HepG2 (cell line): ENCODE data around the gene NMRAL1. TPM values are rescaled to one million over a fixed set of nuclear protein-coding genes. Genes with fewer than 3 reads are reported as not detected.
A peak's percentile ranks its signal among the peaks of the same experiment; 100 is the strongest.

ENCODE experiments used
- FOXO1 ChIP-seq: sonication (generic); formaldehyde crosslinking; IDR thresholded peaks from 2 replicates; pipeline ENCODE4 v1.4.0; 2020; ENCODE audit warnings: missing genetic modification reagents
- GLI4 ChIP-seq: sonication (generic); formaldehyde crosslinking; IDR thresholded peaks from 2 replicates; pipeline ENCODE4 v1.5.1; 2020; ENCODE audit warnings: missing genetic modification reagents, mild to moderate bottlenecking, moderate library complexity, borderline replicate concordance
- GTF2F1 ChIP-seq: fragments of 150-350 bp; IDR thresholded peaks from 2 replicates; pipeline ENCODE4 v1.6.1; 2014; ENCODE audit warnings: low read length
- HOXA5 ChIP-seq: sonication (generic); formaldehyde crosslinking; IDR thresholded peaks from 2 replicates; pipeline ENCODE4 v1.4.0; 2020; ENCODE audit warnings: missing genetic modification reagents
- KDM5B ChIP-seq: sonication (generic); formaldehyde crosslinking; IDR thresholded peaks from 2 replicates; pipeline ENCODE4 v1.4.0; 2020; ENCODE audit warnings: missing genetic modification reagents, mild to moderate bottlenecking, borderline replicate concordance
- MZF1 ChIP-seq: sonication (generic); formaldehyde crosslinking; IDR thresholded peaks from 2 replicates; pipeline ENCODE4 v1.8.1; 2023; ENCODE audit warnings: mild to moderate bottlenecking, missing genetic modification reagents, borderline replicate concordance
- STAT5B ChIP-seq: sonication (generic); formaldehyde crosslinking; IDR thresholded peaks from 2 replicates; pipeline ENCODE4 v1.4.0; 2020; ENCODE audit warnings: missing genetic modification reagents
- TP53 ChIP-seq: sonication (generic); formaldehyde crosslinking; conservative IDR thresholded peaks from 2 replicates; pipeline ENCODE4 v1.4.0; 2020; ENCODE audit warnings: missing genetic modification reagents
- ZC3H13 ChIP-seq: sonication (generic); formaldehyde crosslinking; IDR thresholded peaks from 2 replicates; pipeline ENCODE4 v1.8.1; 2023; ENCODE audit warnings: mild to moderate bottlenecking, missing genetic modification reagents, moderate library complexity
- ZFY ChIP-seq: sonication (generic); formaldehyde crosslinking; IDR thresholded peaks from 2 replicates; pipeline ENCODE4 v1.4.0; 2020; ENCODE audit warnings: missing genetic modification reagents
- ZNF234 ChIP-seq: sonication (generic); formaldehyde crosslinking; conservative IDR thresholded peaks from 2 replicates; pipeline ENCODE4 v1.5.1; 2020; ENCODE audit warnings: mild to moderate bottlenecking, missing genetic modification reagents
- ZNF354B ChIP-seq: sonication (generic); formaldehyde crosslinking; IDR thresholded peaks from 2 replicates; pipeline ENCODE4 v1.8.0; 2022; ENCODE audit warnings: mild to moderate bottlenecking, missing genetic modification reagents
- ZNF382 ChIP-seq: sonication (generic); formaldehyde crosslinking; IDR thresholded peaks from 2 replicates; pipeline ENCODE4 v1.5.0; 2020; ENCODE audit warnings: missing genetic modification reagents, mild to moderate bottlenecking, borderline replicate concordance
- ZNF543 ChIP-seq: sonication (generic); formaldehyde crosslinking; IDR thresholded peaks from 2 replicates; pipeline ENCODE4 v1.4.0; 2020; ENCODE audit warnings: mild to moderate bottlenecking, missing genetic modification reagents
- polyA plus RNA-seq, 8 experiments: library from polyadenylated mRNA; depleted of rRNA in 3 of 8; stranded (reverse) in 7 of 8; unstranded in 1 of 8; fragments of >200 nt; fragmentation: Illumina TruSeq in 4 of 8; extraction: Trizol in 4 of 8; gene quantifications; 2 replicates each; pipeline versions ENCODE4 v1.2.1 to v1.2.3, GENCODE V29; 2011 to 2016; ENCODE audit warnings: low read depth in 4 of 8, missing spikeins in 1 of 8, mixed read lengths in 1 of 8; ENCODE audit not compliant: insufficient read depth in 1 of 8
- total RNA-seq, 5 experiments: library from RNA; depleted of rRNA; stranded (reverse); fragments of >200 nt; fragmentation: Illumina TruSeq; extraction: Trizol; gene quantifications; 2 replicates each; pipeline ENCODE4 v1.2.3, GENCODE V29; 2016; ENCODE audit warnings: low read depth in 1 of 5
- TF ChIP-seq, protein P1 (sequence below): sonication (generic); formaldehyde crosslinking; IDR thresholded peaks from 2 replicates; pipeline ENCODE4 v1.4.0; 2020; ENCODE audit warnings: missing genetic modification reagents
- TF ChIP-seq, protein P2 (sequence below): sonication (generic); formaldehyde crosslinking; IDR thresholded peaks from 2 replicates; pipeline ENCODE4 v1.5.1; 2020; ENCODE audit warnings: missing genetic modification reagents, mild to moderate bottlenecking, borderline replicate concordance
- TF ChIP-seq, protein P3 (sequence below): sonication (generic); formaldehyde crosslinking; IDR thresholded peaks from 2 replicates; pipeline ENCODE4 v1.5.0; 2020; ENCODE audit warnings: mild to moderate bottlenecking, missing genetic modification reagents
- TF ChIP-seq, protein P4 (sequence below): sonication (generic); formaldehyde crosslinking; IDR thresholded peaks from 2 replicates; pipeline ENCODE4 v1.4.0; 2020; ENCODE audit warnings: missing genetic modification reagents
- TF ChIP-seq, protein P5 (sequence below): sonication (generic); formaldehyde crosslinking; IDR thresholded peaks from 2 replicates; pipeline ENCODE4 v1.9.0; 2022; ENCODE audit warnings: missing genetic modification reagents, mild to moderate bottlenecking, borderline replicate concordance

NMRAL1 gene
- total and polyA plus RNA-seq, 2 of the 13 experiments (the other 11 are each of a cell fraction or from before 2014, with no cell fraction given), result 30.8 to 33.1 TPM

DNA sequence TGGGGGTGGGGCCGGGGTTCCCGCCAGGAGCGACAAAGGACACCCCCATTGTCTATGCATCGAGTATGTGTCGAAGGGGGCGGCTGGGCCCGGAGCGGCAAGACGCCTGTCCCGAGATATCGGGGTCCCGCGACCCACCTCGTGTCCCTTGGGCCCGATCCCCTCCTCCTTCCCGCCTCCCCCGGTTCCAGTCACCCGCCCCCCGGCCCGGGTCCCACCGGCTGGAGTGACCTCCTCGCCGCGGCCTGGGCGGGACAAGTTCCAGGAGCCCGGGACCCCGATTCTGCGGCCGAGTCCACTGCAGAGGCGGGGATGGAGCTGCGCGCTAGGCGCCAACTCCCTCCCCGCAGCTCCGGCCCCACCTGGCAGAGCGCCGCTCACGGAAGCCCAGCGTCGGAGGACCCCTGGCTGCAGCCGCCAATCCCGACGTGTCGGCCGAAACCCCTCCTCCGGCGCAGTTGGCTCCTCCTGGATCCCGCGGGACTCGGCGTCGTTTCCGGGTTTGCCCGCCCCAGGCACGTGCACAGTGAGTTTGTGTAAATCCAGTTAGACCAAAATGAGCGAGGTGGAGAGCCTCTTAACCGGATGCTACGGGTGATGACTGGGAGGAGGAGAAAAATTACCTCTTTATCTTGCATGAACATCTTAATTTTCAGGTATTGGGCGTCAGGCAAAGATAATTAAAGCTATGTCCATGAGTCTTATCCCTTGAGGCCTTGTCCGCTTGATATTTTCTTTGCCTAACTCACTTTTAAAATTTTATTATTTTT lies at the start of gene NMRAL1 (continued):
- TF ChIP-seq, protein P1, sequence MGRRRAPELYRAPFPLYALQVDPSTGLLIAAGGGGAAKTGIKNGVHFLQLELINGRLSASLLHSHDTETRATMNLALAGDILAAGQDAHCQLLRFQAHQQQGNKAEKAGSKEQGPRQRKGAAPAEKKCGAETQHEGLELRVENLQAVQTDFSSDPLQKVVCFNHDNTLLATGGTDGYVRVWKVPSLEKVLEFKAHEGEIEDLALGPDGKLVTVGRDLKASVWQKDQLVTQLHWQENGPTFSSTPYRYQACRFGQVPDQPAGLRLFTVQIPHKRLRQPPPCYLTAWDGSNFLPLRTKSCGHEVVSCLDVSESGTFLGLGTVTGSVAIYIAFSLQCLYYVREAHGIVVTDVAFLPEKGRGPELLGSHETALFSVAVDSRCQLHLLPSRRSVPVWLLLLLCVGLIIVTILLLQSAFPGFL, result no peak
- TF ChIP-seq, protein P2, sequence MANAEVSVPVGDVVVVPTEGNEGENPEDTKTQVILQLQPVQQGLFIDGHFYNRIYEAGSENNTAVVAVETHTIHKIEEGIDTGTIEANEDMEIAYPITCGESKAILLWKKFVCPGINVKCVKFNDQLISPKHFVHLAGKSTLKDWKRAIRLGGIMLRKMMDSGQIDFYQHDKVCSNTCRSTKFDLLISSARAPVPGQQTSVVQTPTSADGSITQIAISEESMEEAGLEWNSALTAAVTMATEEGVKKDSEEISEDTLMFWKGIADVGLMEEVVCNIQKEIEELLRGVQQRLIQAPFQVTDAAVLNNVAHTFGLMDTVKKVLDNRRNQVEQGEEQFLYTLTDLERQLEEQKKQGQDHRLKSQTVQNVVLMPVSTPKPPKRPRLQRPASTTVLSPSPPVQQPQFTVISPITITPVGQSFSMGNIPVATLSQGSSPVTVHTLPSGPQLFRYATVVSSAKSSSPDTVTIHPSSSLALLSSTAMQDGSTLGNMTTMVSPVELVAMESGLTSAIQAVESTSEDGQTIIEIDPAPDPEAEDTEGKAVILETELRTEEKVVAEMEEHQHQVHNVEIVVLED, result peak; percentile 71; the same call in 1 of the 2 replicates
- TF ChIP-seq, protein P3, sequence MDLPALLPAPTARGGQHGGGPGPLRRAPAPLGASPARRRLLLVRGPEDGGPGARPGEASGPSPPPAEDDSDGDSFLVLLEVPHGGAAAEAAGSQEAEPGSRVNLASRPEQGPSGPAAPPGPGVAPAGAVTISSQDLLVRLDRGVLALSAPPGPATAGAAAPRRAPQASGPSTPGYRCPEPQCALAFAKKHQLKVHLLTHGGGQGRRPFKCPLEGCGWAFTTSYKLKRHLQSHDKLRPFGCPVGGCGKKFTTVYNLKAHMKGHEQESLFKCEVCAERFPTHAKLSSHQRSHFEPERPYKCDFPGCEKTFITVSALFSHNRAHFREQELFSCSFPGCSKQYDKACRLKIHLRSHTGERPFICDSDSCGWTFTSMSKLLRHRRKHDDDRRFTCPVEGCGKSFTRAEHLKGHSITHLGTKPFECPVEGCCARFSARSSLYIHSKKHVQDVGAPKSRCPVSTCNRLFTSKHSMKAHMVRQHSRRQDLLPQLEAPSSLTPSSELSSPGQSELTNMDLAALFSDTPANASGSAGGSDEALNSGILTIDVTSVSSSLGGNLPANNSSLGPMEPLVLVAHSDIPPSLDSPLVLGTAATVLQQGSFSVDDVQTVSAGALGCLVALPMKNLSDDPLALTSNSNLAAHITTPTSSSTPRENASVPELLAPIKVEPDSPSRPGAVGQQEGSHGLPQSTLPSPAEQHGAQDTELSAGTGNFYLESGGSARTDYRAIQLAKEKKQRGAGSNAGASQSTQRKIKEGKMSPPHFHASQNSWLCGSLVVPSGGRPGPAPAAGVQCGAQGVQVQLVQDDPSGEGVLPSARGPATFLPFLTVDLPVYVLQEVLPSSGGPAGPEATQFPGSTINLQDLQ, result no peak
- TF ChIP-seq TP53, result no peak
- no peak for TF ChIP-seq ZNF382 (CRISPR knock-in tag)
- no peak for TF ChIP-seq FOXO1
- TF ChIP-seq GLI4, result no peak
- TF ChIP-seq ZNF234 (CRISPR knock-in tag), result no peak
- TF ChIP-seq HOXA5 (CRISPR knock-in tag), result peak; percentile 46; the same call in 1 of the 2 replicates
- TF ChIP-seq ZNF543, result no peak
- TF ChIP-seq, protein P4, sequence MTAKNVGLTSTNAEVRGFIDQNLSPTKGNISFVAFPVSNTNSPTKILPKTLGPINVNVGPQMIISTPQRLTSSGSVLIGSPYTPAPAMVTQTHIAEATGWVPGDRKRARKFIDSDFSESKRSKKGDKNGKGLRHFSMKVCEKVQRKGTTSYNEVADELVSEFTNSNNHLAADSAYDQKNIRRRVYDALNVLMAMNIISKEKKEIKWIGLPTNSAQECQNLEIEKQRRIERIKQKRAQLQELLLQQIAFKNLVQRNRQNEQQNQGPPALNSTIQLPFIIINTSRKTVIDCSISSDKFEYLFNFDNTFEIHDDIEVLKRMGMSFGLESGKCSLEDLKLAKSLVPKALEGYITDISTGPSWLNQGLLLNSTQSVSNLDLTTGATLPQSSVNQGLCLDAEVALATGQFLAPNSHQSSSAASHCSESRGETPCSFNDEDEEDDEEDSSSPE (CRISPR knock-in tag), result peak; percentile 54; the same call in 1 of the 2 replicates
- TF ChIP-seq, protein P5, sequence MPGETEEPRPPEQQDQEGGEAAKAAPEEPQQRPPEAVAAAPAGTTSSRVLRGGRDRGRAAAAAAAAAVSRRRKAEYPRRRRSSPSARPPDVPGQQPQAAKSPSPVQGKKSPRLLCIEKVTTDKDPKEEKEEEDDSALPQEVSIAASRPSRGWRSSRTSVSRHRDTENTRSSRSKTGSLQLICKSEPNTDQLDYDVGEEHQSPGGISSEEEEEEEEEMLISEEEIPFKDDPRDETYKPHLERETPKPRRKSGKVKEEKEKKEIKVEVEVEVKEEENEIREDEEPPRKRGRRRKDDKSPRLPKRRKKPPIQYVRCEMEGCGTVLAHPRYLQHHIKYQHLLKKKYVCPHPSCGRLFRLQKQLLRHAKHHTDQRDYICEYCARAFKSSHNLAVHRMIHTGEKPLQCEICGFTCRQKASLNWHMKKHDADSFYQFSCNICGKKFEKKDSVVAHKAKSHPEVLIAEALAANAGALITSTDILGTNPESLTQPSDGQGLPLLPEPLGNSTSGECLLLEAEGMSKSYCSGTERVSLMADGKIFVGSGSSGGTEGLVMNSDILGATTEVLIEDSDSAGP (CRISPR knock-in tag), result no peak; the same call in 1 of the 2 replicates
- TF ChIP-seq GTF2F1, result no peak
- peak; percentile 61 for TF ChIP-seq ZFY
- no peak for TF ChIP-seq MZF1 (CRISPR knock-in tag)
- TF ChIP-seq STAT5B, result no peak
- no peak for TF ChIP-seq ZNF354B (CRISPR knock-in tag)
- no peak for TF ChIP-seq KDM5B (CRISPR knock-in tag)
- no peak for TF ChIP-seq ZC3H13
